Eye (tissue), 1 donor: ENCODE results near the gene PKDREJ.
"Not testable (repeated sequence)": the region's sequence is repeated elsewhere in the genome, so short reads cannot be mapped to it uniquely, and the experiment has no call there.

Experiments used
- DNase-seq: peaks from one replicate; pipeline ENCODE4 v3.0.0-alpha.2; 2015

The PKDREJ gene

GRCh38 chr22:46287873-46288751 is 25.0 kb upstream of the PKDREJ start:
- DNase-seq: no peak

DNA sequence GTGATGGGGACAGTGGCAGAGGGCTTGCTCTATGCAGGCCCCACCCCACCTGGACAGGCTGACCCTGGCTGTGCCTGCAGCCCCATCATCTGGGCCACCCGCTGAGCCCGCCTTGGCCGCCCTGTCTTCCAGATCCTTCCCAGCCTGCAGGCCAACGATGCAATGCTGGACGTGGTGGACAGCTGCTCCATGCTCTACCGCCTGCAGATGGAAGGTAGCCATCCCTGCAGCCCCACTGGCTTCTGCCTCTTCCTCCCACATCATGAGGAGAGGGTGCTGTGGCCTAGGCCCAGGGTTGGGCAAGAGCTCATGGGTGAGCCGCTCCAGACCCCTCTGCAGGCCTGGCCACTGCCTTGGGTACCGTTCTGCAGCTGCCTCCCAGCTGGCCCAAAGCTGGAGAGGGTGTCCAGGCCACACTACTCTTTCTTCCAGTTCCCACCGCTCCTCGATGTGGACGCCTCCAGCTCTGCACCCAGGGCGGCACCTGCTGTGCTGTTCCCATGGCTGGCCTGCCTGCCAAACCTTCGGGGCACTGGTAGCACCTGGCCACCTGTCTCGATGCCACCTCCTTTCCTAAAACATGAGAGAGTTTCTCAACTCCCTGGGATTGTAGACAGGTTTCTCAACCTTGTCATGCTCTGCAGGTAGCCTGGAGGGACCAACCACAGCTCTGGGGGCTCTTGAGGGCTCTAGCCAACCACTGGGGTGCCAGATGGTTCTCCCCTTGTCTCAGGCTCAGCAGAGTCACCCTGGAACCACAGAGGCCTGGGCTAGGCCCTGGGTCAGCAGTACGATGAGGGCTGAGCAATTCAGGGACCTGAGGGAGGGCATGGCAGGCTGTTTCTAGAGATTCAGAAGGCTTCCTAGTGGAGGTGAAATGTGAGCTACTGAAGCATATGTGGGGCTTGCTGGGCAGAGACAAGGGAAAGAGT is 24.1 kb upstream of the PKDREJ start:
- no peak for DNase-seq

DNA sequence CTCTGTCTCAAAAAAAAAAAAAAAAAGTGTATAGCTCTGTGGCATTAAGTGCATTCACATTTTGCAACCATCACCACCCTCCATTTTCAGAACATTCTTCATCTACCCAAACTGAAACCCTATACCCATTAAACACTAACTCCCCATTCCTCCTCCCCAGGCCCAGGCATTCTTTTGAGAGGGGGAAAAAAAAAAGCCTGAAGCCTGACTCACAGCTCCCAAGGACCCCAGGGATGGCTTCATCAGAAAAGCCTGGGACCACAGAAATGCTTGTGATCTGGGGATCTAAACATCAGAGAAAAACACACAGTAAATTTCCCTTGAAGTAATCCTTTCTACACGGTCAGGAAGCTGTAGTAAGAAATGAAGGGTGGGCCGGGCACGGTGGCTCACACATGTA is 22.9 kb upstream of the PKDREJ start:
- no peak for DNase-seq

- DNase-seq: no peak
These were observed 18.9 kb upstream of the PKDREJ start for GRCh38 chr22:46281866-46282678.

DNA sequence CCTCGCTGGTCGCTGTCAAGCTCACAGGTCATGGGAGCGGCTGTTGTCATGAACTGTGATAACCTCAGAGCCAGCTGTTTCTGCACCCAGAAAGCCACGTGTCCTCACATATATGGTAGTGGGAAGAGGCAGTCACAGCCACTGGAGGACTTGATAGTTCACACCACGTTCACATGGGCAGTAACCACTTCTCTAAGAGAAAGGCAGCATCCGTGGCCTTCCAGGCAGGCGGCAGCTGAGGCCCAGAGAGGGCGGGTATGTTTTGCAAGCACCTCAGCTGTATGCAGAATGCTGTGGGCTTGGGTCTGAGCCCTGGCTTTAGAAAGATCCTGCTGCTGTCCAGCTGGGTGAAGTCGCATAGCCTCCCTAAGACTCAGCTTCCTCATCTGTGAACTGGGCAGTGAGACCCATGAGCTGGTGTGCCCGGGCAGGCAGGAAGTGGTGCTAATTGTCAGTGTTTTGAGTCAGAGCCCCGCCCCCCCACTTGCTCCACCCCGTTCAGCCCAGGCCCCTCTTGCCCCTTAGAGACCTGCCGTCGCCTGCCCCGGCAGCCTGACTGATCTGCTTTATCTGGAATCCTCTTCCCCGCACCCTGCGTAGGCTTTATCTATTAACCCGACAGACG is 18.0 kb upstream of the PKDREJ start:
- no peak for DNase-seq

GRCh38 chr22:46280063-46280817 is 17.1 kb upstream of the PKDREJ start:
- DNase-seq: no peak

DNA sequence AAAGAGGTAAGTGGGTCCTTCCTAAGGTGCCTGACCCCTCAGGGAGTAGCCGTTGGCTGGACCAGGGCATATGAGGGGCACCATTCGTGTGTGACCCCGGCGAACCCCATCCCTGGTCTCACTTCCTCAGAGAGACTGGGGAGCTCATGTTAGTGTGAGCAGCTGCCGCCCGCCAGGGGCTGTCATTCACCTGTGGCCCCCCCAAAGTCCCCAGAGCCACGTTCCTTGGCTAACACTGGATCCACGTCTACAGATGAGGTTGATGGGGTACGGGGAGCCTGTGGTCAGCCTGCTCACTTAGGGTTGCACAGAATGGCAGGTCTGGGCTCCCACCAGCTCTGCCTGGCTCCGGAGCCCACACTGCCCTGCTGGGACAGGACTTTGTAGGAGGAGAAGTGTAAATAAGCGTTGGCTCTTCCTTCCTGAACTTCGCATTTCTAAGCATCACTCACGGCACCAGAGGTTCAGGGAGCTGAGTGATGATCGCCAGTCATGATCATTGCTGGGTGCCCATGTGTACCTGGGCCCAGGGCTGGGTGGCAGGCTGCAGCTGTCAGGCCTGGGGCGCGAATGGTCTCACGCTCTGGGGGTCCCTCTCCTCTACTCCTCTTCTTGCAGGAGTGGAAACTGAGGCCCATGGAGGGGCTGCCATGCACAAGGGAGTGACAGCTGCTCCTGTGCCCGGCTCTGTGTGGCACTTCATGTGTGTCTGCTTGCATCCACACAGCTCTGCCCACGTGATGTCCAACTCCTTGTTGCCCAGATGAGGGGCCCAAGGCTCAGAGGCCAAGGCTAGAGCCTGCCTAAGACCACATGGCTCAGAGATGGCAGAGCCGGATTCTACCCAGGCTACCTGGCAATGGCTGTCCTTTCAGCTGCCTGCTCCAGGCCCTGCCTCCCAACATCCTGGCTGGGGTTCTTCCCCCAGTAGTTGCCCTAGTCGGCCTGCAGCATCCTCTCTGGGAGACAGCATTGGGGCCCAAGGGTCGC is 15.8 kb upstream of the PKDREJ start:
- no peak for DNase-seq

DNA sequence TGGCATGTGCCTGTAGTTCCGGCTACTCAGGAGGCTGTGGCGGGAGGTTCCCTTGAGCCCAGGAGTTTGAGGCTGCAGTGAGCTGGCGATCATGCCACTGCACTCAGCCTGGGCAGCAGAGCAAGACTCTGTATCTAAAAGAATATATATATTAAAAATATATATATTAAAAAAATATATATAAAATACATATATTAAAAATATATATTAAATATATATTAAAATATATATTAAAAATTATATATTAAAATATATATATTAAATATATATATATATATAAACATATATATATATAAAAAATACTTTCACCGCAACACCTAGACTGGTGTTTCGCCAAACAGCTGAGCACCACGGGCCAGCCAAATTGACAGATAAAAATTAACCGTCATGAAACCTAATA is 13.4 kb upstream of the PKDREJ start:
- DNase-seq: no peak

- no peak for DNase-seq
These were observed 12.4 kb upstream of the PKDREJ start for GRCh38 chr22:46275455-46276122.

- no peak for DNase-seq
These were observed 11.2 kb upstream of the PKDREJ start for GRCh38 chr22:46274381-46274780.

DNA sequence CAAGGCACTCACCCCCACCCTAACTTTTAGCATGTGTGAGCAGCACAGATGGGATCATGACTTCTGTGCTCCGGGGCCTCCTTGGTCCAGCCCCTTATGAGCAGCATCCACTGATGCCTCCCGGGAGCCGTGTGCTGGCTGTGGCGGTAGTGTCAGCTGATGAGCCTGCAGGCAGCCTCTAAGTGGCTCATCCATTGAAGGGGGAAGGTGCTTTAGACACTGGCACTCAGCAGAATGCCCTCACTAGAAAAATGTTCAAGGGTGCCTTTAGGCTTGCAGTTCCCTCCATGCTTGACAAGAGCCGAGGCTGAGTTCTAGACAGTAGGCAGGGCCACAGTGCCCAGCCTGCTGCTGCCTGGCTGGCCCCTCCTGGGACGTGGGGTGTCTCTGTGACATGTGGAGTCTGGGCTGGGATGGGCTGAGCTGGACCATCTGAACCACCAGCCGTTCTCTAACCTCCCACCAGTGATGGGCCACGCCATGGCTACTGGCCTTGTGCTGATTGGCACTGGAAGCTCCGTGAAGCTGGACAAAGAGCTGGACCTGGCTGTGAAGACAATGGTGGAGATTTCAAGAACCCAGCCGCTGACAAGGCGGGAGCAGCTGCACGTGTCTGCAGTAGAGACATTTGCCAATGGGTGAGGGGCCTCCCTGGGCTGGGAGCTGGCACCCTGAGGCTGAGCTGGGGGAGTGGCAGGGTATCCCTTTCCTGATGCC is 10.4 kb upstream of the PKDREJ start:
- DNase-seq: no peak

DNA sequence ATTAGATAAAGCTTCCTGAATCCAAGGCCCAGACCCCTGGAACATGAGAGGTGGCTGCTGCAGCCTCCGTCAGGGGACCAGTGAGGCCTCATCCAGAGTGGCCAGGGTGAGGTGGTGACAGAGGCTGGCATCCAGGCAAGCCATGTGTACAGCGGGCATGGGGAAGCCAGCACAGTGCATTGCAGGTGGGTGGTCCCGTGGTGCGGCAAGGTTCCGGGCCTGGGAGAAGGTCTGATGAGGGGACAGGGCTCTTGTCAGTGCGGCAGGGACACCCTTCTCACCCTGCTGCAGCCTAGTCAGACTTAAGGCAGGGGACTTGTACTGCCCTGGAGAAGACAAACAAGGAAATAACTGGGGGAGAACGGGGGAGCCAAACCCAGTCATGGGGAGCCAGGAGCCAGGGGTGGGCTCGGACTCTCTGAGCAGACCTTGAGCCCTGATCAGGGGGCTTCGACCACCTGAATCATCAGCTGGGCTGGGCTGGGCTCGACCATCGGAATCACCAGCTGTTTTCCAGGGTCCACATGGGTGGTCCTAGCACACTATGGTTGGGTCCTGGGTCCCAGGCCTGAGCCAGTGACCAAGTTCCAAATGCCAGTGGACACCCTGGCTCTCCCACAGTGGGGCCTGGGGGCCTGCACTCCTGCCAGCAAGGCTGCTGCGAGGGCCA is 9.8 kb upstream of the PKDREJ start:
- DNase-seq: no peak

DNA sequence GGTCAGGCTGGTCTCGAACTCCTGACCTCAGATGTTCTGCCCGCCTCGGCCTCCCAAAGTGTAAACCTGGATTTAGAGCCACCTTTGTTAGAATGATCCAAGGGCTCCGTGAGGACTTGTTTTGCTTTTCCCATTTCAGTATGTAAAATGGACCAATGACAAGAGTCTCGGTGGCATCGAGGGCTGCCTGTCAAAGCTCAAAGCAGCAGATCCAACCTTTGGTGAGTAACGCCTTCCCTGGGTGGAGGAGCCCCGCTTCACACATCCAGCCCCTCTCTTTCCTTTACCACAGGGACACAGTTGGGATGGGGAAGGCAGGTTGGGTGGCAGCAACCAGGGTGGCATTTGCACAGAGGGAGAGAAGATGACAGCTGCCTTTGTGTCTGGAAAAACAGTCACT is 9.1 kb upstream of the PKDREJ start:
- DNase-seq: no peak

GRCh38 chr22:46269564-46269963 is 6.4 kb upstream of the PKDREJ start:
- DNase-seq: no peak

- peak; percentile 89 for DNase-seq
These were observed 4.5 kb upstream of the PKDREJ start, which contains the start of gene TTC38 for GRCh38 chr22:46267431-46268279. TTC38 (plus strand) TSS chr22:46268008; CDS start chr22:46268040, 32 bp downstream.

DNA sequence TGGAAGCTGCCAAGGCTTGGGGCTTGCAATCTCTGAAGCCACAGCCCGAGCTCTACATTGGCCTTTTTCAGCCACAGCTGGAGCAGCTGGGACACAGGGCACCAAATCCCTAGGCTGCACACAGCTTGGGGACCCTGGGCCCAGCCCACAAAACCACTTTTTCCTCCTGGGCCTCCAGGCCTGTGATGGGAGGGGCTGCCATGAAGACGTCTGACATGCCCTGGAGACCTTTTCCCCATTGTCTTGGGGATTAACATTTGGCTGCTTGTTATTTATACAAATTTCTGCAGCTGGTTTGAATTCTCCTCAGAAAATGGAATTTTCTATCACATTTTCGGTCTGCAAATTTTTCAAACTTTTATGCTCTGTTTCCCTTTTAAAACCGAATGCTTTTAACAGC is 2.5 kb upstream of the PKDREJ start:
- DNase-seq: not testable (repeated sequence)

DNA sequence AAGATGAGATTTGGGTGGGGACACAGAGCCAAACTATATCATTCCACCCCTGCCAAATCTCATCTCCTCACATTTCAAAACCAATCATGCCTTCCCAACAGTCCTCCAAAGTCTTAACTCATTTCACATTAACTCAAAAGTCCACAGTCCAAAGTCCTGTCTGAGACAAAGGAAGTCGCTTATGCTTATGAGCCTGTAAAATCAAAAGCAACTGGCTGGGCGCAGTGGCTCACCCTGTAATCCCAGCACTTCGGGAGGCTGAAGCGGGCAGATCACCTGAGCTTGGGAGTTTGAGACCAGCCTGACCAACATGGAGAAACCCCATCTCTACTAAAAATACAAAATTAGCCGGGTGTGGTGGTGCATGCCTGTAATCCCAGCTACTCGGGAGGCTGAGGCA is 1.4 kb upstream of the PKDREJ start:
- DNase-seq: not testable (repeated sequence)
